WI38 (cell line): Measurements from ENCODE around the gene CD22.

Experiments used
- H3K4me3 ChIP-seq: 2 replicates; pipeline ENCODE4 v1.5.1; 2011; ENCODE audit warnings: low read depth, mild to moderate bottlenecking, control low read depth, low read length
- CTCF ChIP-seq: IDR thresholded peaks from 2 replicates; pipeline ENCODE4 v1.5.1; 2012; ENCODE audit warnings: low read depth, mild to moderate bottlenecking, control low read depth, low read length

The CD22 gene

GRCh38 chr19:35348911-35349611 is 20.1 kb downstream of the CD22 start:
- TF ChIP-seq CTCF = no peak
- H3K4me3 ChIP-seq = no peak overlapping the region

GRCh38 chr19:35349614-35350521 is 20.9 kb downstream of the CD22 start:
- no peak for TF ChIP-seq CTCF

DNA sequence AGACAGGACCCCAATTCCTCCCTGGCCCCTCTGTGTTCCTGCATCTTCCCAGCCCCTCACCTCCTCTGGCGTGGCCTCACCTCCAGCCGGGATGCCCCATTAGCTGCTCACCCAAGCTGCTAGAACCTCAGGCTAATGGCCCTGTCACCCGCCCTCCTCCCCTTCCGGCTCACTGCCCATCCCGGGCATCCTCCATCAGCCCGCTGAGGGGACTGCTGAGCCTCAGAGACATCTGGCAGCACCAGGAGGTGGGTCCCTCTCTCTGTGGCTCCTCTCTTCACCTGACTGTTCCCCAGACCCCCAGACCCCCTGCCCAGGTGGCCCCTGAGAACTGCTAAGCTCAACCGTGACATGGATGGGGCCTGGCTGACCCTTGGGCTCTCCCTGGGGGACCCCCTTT is 21.6 kb downstream of the CD22 start:
- no peak for TF ChIP-seq CTCF
- H3K4me3 ChIP-seq = no peak overlapping the region

More at GRCh38 chr19:35349614-35350521, 20.9 kb downstream of the CD22 start:
- H3K4me3 ChIP-seq = no peak overlapping the region

DNA sequence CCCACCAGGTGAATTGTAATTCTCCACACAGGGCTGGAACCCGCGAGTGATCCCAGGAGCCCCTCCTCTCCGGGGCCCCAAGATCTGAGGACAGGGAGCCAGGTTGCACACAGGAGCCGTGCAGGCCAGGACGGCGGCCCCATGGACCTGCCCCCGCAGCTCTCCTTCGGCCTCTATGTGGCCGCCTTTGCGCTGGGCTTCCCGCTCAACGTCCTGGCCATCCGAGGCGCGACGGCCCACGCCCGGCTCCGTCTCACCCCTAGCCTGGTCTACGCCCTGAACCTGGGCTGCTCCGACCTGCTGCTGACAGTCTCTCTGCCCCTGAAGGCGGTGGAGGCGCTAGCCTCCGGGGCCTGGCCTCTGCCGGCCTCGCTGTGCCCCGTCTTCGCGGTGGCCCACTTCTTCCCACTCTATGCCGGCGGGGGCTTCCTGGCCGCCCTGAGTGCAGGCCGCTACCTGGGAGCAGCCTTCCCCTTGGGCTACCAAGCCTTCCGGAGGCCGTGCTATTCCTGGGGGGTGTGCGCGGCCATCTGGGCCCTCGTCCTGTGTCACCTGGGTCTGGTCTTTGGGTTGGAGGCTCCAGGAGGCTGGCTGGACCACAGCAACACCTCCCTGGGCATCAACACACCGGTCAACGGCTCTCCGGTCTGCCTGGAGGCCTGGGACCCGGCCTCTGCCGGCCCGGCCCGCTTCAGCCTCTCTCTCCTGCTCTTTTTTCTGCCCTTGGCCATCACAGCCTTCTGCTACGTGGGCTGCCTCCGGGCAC is 22.6 kb downstream of the CD22 start:
- no peak for TF ChIP-seq CTCF
- H3K4me3 ChIP-seq = no peak overlapping the region

DNA sequence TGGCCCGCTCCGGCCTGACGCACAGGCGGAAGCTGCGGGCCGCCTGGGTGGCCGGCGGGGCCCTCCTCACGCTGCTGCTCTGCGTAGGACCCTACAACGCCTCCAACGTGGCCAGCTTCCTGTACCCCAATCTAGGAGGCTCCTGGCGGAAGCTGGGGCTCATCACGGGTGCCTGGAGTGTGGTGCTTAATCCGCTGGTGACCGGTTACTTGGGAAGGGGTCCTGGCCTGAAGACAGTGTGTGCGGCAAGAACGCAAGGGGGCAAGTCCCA is 23.1 kb downstream of the CD22 start:
- no peak overlapping the region for H3K4me3 ChIP-seq
- no peak for TF ChIP-seq CTCF

DNA sequence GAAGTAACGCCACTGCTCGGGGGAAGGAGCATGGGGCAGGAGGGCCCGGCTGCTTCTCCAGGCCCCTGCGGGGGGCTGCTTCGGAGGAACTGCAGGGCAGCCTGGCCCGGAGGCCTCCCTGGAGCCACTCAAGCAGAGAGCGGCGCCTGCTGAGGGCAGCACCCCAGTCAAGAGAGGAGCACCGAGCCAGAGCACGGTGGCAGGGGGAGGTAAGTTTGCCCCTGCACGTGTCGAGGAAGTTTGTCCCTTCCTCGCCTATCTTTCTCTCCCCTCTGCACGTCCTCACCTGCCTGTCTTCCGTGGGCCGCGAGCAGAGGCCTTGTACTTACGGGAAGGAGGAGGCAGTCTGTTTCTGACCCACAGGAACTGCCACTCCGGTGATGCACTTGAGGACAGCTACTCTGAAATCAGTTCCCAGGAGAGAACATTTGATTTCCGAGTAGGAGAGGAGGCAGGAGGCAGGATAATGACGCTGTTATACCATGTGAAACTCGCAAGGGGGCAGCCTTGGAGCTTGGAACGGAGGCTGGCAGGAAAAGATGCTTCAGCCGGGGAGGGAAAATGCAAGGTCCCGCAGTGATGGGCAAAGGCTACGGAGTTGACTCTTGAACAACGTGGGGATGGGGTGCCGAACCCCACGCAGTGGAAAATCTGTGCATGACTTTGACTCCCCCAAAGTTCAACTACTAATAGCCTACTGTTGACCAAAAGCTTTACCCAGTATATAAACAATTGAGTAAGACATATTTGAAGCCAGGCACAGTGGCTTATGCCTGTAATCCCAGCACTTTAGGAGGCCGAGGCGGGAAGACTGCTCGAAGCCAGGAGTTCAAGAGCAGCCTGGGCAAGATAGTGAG is 23.7 kb downstream of the CD22 start:
- peak; percentile 72 for TF ChIP-seq CTCF
- H3K4me3 ChIP-seq = no peak overlapping the region
